K562 (cell line): ENCODE measurements around the gene LMBR1L. TPM values are rescaled to one million over a fixed set of nuclear protein-coding genes. Genes with fewer than 3 reads are reported as not detected.

ENCODE experiments used
- CBX5 ChIP-seq: IDR thresholded peaks from 2 replicates; pipeline ENCODE4 v1.6.1; 2014; ENCODE audit warnings: low read depth, borderline replicate concordance
- HMG20B ChIP-seq: fragments of 250-450 bp; sonication (Bioruptor Pico); IDR thresholded peaks from 2 replicates; pipeline ENCODE4 v1.5.0; 2021; ENCODE audit warnings: mild to moderate bottlenecking
- MTF1 ChIP-seq: fragments of 250-450 bp; sonication (Bioruptor Pico); IDR thresholded peaks from 2 replicates; pipeline ENCODE4 v1.9.0; 2021; ENCODE audit warnings: moderate library complexity, mild to moderate bottlenecking, inconsistent platforms, borderline replicate concordance
- NCOA1 ChIP-seq: fragments of 450-650 bp; IDR thresholded peaks from 2 replicates; pipeline ENCODE4 v1.6.1; 2016; ENCODE audit warnings: low read depth
- RBFOX2 ChIP-seq: fragments of 200-400 bp; formaldehyde crosslinking; IDR thresholded peaks from 2 replicates; pipeline ENCODE4 v1.6.1; 2017; ENCODE audit warnings: low read depth, mild to moderate bottlenecking, low read length, moderate library complexity
- ZNF165 ChIP-seq: fragments of 250-450 bp; sonication (Bioruptor Pico); IDR thresholded peaks from 2 replicates; pipeline ENCODE4 v1.4.0; 2020; ENCODE audit warnings: borderline replicate concordance
- ZNF224 ChIP-seq: sonication (generic); formaldehyde crosslinking; IDR thresholded peaks from 2 replicates; pipeline ENCODE4 v1.8.0; 2022; ENCODE audit warnings: mild to moderate bottlenecking, missing genetic modification reagents
- ZNF431 ChIP-seq: sonication (generic); formaldehyde crosslinking; IDR thresholded peaks from 2 replicates; pipeline ENCODE4 v1.8.0; 2022; ENCODE audit warnings: mild to moderate bottlenecking, missing genetic modification reagents
- ZNF57 ChIP-seq: fragments of 450-650 bp; formaldehyde crosslinking; IDR thresholded peaks from 2 replicates; pipeline ENCODE4 v1.4.0; 2020; ENCODE audit warnings: mild to moderate bottlenecking, moderate library complexity
- polyA plus RNA-seq, 8 experiments: library from polyadenylated mRNA; depleted of rRNA in 4 of 8; stranded (reverse) in 5 of 8; unstranded in 3 of 8; fragments of >200 nt; fragmentation: Nextera tagmentation in 2 of 8; fragmentation: Illumina TruSeq in 1 of 8; extraction: Ambion mirVana in 2 of 8; extraction: Trizol in 1 of 8; gene quantifications; 2 replicates each; pipeline versions ENCODE4 v1.2.1 to v1.2.3, GENCODE V29; 2011 to 2014; ENCODE audit warnings: inconsistent platforms in 1 of 8, missing spikeins in 1 of 8
- total RNA-seq, 7 experiments: library from RNA; depleted of rRNA in 6 of 7; stranded (reverse); fragments of >200 nt in 6 of 7; fragmentation: Illumina TruSeq in 2 of 7; extraction: Trizol in 2 of 7; gene quantifications; 2 replicates each; pipeline versions ENCODE4 v1.2.1 to v1.2.3, GENCODE V29; 2011 to 2021; ENCODE audit warnings: low replicate concordance in 1 of 7
- TF ChIP-seq, protein P1 (sequence below): fragments of 450-650 bp; formaldehyde crosslinking; IDR thresholded peaks from 2 replicates; pipeline ENCODE4 v1.4.0; 2020; ENCODE audit warnings: mild to moderate bottlenecking, mixed read lengths
- TF ChIP-seq, protein P2 (sequence below): sonication (generic); formaldehyde crosslinking; IDR thresholded peaks from 2 replicates; pipeline ENCODE4 v1.8.0; 2022; ENCODE audit warnings: mild to moderate bottlenecking, missing genetic modification reagents
- TF ChIP-seq, protein P3 (sequence below): sonication (generic); formaldehyde crosslinking; IDR thresholded peaks from 2 replicates; pipeline ENCODE4 v1.8.0; 2022; ENCODE audit warnings: mild to moderate bottlenecking, missing genetic modification reagents
- TF ChIP-seq, protein P4 (sequence below), 2 experiments: fragments of 450-650 bp; conservative IDR thresholded peaks; 2 replicates each; pipeline ENCODE4 v1.6.1; 2017; ENCODE audit warnings: mild to moderate bottlenecking in 2 of 2, moderate library complexity in 2 of 2
- TF ChIP-seq, protein P5 (sequence below): fragments of 450-650 bp; IDR thresholded peaks from 2 replicates; pipeline ENCODE4 v1.6.1; 2016

Gene LMBR1L
- total and polyA plus RNA-seq, 9 of the 15 experiments (the other 6 are each of a cell fraction or from before 2014, with no cell fraction given) = 2.5 to 57.0 (median 31.1) TPM

DNA sequence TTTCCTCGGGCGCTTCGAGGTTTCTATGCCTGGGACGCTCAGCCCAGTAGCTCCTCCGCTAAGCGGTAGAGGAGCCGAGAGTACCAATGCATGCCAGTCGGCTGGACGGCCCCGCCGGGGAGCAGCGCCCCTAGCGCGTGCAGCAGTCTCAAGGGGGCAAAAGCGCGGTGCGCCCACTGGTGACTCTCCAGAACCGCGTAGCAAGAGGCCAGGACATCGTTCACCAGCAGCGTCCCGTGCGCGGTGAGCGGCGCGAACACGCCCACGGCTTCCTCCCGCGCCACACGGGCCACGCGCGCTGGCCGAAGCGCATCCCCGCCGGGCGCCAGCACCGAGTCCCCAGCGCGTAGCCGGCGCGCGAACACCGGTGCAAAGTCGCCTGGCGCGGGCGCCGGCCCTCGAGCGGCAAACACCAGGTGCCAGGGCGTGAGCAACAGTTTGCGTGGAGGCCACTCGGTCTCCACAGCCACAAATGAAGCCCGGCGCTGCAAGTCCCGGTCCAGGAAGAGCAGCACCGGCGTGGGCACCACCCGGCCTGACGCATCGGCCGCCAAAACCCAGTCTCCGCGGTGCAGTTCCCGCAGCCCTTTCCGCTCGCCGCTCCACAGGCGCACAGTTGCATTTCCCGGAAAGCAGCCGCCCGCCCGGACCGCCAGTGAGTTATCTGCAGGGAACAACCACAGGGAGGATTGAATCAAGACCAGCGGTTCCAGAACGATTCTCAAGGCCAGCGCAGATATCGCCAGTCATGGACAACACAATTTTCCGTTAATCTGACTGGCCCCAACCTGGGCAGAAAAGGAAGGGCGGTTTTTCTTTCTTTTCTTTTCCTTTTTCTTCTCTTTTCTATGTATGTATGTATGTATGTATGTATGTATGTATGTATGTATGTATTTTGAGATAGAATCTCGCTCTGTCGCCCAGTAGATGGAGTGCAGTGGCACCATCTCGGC, 20.6 kb downstream of the LMBR1L start (continued):
- TF ChIP-seq, protein P1, sequence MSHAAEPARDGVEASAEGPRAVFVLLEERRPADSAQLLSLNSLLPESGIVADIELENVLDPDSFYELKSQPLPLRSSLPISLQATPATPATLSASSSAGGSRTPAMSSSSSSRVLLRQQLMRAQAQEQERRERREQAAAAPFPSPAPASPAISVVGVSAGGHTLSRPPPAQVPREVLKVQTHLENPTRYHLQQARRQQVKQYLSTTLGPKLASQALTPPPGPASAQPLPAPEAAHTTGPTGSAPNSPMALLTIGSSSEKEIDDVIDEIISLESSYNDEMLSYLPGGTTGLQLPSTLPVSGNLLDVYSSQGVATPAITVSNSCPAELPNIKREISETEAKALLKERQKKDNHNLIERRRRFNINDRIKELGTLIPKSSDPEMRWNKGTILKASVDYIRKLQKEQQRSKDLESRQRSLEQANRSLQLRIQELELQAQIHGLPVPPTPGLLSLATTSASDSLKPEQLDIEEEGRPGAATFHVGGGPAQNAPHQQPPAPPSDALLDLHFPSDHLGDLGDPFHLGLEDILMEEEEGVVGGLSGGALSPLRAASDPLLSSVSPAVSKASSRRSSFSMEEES (CRISPR knock-in tag) = no peak
- TF ChIP-seq NCOA1 = peak; percentile 68; the same call in 1 of the 2 replicates
- TF ChIP-seq, protein P2, sequence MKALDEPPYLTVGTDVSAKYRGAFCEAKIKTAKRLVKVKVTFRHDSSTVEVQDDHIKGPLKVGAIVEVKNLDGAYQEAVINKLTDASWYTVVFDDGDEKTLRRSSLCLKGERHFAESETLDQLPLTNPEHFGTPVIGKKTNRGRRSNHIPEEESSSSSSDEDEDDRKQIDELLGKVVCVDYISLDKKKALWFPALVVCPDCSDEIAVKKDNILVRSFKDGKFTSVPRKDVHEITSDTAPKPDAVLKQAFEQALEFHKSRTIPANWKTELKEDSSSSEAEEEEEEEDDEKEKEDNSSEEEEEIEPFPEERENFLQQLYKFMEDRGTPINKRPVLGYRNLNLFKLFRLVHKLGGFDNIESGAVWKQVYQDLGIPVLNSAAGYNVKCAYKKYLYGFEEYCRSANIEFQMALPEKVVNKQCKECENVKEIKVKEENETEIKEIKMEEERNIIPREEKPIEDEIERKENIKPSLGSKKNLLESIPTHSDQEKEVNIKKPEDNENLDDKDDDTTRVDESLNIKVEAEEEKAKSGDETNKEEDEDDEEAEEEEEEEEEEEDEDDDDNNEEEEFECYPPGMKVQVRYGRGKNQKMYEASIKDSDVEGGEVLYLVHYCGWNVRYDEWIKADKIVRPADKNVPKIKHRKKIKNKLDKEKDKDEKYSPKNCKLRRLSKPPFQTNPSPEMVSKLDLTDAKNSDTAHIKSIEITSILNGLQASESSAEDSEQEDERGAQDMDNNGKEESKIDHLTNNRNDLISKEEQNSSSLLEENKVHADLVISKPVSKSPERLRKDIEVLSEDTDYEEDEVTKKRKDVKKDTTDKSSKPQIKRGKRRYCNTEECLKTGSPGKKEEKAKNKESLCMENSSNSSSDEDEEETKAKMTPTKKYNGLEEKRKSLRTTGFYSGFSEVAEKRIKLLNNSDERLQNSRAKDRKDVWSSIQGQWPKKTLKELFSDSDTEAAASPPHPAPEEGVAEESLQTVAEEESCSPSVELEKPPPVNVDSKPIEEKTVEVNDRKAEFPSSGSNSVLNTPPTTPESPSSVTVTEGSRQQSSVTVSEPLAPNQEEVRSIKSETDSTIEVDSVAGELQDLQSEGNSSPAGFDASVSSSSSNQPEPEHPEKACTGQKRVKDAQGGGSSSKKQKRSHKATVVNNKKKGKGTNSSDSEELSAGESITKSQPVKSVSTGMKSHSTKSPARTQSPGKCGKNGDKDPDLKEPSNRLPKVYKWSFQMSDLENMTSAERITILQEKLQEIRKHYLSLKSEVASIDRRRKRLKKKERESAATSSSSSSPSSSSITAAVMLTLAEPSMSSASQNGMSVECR (CRISPR knock-in tag) = peak; percentile 8; the same call in 1 of the 2 replicates
- TF ChIP-seq ZNF224 (CRISPR knock-in tag) = no peak
- TF ChIP-seq, protein P3, sequence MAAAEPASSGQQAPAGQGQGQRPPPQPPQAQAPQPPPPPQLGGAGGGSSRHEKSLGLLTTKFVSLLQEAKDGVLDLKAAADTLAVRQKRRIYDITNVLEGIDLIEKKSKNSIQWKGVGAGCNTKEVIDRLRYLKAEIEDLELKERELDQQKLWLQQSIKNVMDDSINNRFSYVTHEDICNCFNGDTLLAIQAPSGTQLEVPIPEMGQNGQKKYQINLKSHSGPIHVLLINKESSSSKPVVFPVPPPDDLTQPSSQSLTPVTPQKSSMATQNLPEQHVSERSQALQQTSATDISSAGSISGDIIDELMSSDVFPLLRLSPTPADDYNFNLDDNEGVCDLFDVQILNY = no peak
- TF ChIP-seq ZNF57 (CRISPR knock-in tag) = no peak
- peak; percentile 77 for TF ChIP-seq RBFOX2
- TF ChIP-seq HMG20B (CRISPR knock-in tag) = no peak
- no peak for TF ChIP-seq ZNF165 (CRISPR knock-in tag)
- TF ChIP-seq MTF1 (CRISPR knock-in tag) = no peak
- no peak for TF ChIP-seq CBX5
- TF ChIP-seq, protein P4, sequence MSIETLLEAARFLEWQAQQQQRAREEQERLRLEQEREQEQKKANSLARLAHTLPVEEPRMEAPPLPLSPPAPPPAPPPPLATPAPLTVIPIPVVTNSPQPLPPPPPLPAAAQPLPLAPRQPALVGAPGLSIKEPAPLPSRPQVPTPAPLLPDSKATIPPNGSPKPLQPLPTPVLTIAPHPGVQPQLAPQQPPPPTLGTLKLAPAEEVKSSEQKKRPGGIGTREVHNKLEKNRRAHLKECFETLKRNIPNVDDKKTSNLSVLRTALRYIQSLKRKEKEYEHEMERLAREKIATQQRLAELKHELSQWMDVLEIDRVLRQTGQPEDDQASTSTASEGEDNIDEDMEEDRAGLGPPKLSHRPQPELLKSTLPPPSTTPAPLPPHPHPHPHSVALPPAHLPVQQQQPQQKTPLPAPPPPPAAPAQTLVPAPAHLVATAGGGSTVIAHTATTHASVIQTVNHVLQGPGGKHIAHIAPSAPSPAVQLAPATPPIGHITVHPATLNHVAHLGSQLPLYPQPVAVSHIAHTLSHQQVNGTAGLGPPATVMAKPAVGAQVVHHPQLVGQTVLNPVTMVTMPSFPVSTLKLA (conservative IDR thresholded peaks at IDR 0.05) = peak in 1 of 2 experiments; percentile 65; a peak in 1 of 4 replicates
- peak; percentile 76 for TF ChIP-seq ZNF431 (CRISPR knock-in tag)
- TF ChIP-seq, protein P5, sequence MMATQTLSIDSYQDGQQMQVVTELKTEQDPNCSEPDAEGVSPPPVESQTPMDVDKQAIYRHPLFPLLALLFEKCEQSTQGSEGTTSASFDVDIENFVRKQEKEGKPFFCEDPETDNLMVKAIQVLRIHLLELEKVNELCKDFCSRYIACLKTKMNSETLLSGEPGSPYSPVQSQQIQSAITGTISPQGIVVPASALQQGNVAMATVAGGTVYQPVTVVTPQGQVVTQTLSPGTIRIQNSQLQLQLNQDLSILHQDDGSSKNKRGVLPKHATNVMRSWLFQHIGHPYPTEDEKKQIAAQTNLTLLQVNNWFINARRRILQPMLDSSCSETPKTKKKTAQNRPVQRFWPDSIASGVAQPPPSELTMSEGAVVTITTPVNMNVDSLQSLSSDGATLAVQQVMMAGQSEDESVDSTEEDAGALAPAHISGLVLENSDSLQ = no peak
